NAMALWA (cell line): Measurements from ENCODE around the gene SAMM50.

Experiments
- DNase-seq: peaks from one replicate; pipeline ENCODE4 v3.0.0-alpha.2; 2015; ENCODE audit warnings: low spot score

The SAMM50 gene

GRCh38 chr22:43976861-43977795 is 21.9 kb downstream of the SAMM50 start:
- DNase-seq: no peak

- no peak for DNase-seq
Observed at GRCh38 chr22:43978558-43978957, 23.3 kb downstream of the SAMM50 start.

DNA sequence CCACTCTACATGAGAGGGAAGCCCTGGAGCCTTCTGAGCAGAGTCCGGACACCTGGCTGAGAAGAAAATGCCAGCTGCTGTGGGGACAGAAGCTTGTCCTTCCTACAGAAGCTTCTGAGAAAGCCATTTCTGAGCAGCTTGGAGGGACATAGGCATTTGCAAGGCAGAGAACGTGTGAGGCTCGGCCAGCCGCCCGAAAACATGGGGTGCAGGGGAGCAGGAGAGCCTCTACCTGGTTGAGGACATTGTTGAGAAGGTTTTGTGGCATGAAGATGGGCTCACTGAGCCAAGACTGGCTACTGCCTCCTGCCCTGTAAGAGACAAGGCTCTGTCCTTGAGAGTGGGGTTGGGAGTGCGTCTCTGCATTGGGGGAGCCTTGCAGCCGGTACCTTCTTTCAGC is 25.3 kb downstream of the SAMM50 start:
- DNase-seq: no peak

GRCh38 chr22:43980996-43981395 is 25.8 kb downstream of the SAMM50 start:
- no peak for DNase-seq

DNA sequence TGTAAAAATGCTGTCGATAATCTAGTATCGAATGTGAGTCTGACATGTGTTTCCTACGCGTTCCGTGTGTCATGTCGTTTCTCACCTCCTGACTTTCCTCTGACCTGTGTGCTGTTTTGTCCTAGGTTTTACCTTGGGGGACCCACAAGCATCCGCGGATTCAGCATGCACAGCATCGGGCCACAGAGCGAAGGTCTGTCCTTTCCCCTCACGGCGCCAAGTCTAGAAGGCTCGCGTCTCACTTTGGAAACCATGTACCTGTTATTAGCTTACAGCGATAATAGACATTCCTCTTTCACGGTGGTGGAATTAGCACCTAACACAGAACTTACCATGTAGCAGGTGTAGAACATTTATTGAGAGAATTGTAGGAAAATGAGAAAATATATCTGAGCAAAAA is 28.6 kb downstream of the SAMM50 start:
- DNase-seq: no peak

DNA sequence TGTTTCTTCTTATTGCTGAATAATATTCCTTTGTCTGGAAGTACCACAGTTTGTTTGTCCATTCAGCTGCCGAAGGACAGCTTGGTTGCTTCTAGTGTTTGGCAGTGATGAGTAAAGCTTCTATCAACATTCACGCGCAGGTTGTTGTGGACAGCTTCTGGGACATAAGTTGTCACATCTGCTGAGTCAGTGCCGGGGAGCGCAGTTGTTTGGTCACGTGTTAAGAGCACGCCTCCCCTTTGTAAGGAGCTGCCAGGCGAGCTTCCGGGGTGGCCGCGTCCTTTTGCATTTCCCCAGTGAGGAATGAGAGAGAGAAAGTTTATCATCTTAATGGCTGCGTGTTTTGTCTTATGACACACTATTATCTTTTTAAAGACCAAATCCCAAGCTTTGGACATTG is 30.3 kb downstream of the SAMM50 start:
- DNase-seq: no peak

GRCh38 chr22:43988116-43988820 is 33.0 kb downstream of the SAMM50 start:
- DNase-seq: no peak

DNA sequence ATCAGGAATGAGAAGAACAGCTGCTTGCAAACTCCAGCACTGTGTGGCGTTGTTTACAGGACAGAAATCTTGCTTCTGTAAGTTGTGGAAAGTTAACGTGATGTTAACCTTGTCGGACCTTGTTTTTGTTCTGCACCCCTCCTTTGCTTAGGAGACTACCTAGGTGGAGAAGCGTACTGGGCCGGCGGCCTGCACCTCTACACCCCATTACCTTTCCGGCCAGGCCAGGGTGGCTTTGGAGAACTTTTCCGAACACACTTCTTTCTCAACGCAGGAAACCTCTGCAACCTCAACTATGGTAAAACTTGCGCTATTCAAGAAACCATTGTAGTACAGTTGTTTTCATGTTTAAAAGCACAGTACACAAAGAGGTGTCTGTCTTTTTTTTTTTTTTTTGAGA is 33.7 kb downstream of the SAMM50 start:
- no peak for DNase-seq

- DNase-seq: no peak
Observed at GRCh38 chr22:43990044-43990443, 34.8 kb downstream of the SAMM50 start.

GRCh38 chr22:43991316-43992020 is 36.2 kb downstream of the SAMM50 start:
- no peak for DNase-seq

DNA sequence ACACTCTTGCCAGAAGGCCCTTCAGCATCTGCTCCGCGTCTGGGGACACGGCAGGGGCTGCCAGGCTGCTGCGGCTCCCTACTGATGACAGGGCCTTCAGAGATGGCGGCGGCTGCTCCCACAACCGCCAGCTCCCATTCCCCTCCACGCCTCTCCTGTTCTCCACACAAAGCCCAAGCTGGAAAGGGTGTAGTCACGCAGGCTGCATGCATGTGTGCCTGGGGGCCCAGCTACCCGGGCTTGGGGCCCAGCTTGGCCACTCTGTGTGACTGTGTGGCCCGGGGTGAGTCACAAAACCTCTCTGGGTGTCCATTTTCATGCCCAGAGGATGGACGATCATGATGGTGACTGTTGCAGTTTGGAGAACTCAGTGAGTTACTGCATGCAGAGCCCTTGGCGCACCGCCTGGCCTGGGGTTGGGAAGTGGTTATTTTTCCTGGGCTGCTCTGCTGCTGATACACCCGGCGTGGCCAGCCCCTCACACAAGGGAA is 37.1 kb downstream of the SAMM50 start:
- no peak for DNase-seq

GRCh38 chr22:43993072-43993760 is 38.0 kb downstream of the SAMM50 start:
- DNase-seq: peak; percentile 79

DNA sequence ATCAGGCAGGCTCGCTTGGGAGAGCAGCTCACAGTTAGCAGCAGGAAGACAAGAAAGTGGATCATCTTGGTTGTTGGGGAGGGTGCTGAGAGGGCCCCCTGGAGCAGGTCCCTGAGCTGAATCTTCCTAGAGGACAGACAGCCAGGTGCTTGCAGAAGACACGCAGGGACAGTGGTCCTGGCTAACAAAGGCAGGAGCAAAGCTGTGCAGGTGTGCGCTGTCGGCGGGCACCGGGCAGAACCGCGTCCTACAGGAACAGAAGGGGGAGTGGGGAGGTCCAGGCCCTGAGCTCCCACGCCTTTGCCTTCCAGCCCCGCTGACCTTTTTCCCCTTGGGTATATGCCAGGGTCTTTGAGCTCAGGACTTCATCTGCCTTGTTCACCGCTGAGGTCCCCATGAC is 38.8 kb downstream of the SAMM50 start:
- DNase-seq: no peak

DNA sequence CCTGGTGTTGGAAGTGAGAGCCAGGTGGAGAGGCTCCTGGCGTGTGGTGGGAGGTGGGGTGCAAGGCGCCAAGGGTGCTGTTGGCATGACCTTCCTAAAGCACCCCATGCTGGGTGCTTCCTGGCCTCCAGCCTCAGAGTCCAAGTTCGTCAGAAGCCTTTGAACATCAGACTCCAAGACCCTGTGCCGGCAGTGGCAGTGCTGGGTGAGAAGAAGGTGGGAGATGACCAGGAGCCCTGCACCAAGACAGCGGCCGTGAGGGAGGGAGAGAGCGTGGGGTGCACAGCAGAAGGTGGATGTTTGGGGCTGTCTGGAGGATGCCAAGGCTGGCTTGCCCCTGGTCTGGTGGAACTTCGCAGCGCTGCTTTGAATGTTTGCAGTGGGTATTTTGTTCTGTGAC is 39.2 kb downstream of the SAMM50 start:
- no peak for DNase-seq

- no peak for DNase-seq
Observed at GRCh38 chr22:43995057-43995685, 39.9 kb downstream of the SAMM50 start.

DNA sequence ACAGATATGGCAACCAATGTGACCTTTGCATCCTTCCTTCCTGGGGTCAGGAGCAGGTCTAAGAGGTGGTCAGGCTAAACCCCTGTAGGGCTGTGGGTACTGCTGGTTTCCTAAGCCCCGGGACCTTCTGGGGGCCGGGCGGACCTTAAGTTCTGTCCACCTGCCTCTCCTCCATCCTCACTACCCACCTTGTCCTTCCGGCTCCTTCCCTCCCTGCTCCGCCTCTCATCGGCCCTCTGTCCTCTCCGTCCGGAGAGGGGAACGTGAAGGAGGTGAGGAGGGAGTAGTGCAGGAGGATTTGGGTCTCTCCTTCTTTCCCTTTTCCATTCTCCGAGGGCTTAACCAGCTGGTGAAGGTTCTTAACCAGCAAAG is 40.5 kb downstream of the SAMM50 start:
- no peak for DNase-seq

DNA sequence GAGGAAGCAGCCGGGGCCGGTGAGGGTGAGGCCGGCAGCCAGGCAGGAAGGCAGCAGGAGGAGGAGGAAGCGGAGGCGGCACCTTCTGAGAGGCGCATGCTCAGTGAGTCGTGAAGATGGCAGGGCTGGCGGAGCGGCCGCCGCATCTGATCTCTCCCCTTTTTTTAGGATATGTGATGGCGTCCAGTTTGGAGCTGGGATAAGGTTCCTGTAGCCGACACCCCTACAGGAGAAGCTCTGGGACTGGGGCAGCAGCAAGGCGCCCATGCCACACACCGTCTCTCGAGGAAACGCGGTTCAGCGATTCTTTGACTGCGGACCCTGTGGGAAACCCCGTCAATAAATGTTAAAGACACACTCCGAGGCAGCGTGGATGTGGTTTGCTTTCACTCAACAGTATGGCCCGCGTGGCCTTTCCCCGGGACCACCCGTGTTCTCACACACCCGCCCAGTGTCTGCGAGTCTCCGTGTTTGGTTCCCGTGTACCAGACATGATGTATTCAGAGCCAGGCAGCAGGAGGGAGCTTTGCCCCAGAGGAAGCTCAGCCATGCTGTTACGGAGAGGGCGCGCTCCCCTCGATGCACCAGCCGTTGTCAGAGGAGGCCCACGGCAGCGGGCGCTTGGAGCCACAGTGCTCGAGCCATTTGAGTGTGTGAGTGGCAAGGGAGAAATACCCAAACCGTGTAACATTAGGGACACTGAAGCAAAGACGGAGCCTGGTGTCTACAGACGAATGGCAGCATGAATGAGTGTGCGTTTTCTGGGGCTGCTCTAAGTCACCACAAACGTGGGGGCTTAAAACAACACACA is 41.1 kb downstream of the SAMM50 start:
- DNase-seq: no peak

- no peak for DNase-seq
Observed at GRCh38 chr22:43996981-43997265, 41.7 kb downstream of the SAMM50 start.

DNA sequence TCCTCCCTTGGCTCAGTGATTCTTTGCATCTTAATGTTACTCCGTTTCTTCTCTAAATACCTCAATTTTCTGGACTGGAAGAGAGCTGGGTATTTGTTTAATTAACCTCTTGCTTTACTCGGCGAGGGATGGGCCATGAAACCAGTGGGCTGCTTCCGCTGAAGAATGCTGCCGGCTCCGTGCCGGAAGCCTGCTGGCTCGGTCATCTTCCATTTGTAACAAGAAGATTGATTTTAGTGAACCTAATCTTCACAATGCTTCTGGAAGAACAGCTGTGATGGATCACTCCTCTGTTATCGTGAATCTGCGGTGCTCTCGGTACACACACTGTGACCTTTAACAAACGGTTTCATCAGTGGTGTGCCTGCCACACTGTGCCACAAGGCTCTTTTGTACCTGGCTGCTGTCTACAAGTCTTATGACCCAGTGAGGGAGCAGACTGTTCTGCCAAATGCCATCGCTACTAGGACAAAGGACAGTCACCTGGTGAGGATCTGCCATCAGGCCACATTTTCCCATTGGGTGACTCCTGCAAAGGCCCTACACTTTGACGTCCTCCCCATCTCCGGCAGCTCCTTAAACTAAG is 43.5 kb downstream of the SAMM50 start:
- DNase-seq: no peak

GRCh38 chr22:43999378-43999777 is 44.1 kb downstream of the SAMM50 start:
- no peak for DNase-seq

DNA sequence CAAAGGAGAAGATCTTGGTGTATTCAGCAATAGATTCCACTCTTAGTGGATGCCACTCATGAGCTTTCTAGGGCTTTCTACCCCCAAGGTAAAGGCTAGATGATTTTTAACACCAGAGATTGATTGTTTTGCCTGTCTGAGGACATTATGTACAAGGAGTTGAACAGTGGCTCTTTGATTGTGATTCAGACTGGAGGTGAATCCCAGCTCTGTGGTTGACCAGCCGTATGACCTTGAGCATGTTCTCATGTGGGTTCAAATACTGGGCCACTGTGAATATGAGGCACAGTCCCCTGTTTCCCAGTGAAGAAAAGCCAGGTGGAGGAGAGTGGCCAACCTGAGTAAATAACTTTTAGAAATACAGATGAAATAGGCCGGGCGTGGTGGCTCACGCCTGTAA is 44.9 kb downstream of the SAMM50 start:
- no peak for DNase-seq
